Heart right ventricle (tissue), 16 donors: Measurements from ENCODE around the gene PCAT6. TPM values are rescaled to one million over a fixed set of nuclear protein-coding genes. Genes with fewer than 3 reads are reported as not detected.

ENCODE experiments used
- ATAC-seq, 8 donors: fragments of 200-7000 bp; cut with Tn5 transposase; one replicate each; pipeline ENCODE4 v1.9.1; 2020; ENCODE audit warnings: mild to moderate bottlenecking in 8 of 8, moderate library complexity in 8 of 8, moderate number of reproducible peaks in 1 of 8
- DNase-seq, 2 donors: peaks; one replicate each; pipeline ENCODE4 v3.0.0-alpha.2; 2020
- H3K27ac ChIP-seq, 10 donors: fragments of 200-600 bp; sonication (generic) in 2 of 10; one replicate each; pipeline versions ENCODE4 v1.5.0 to v1.8.0; 2020 to 2022; ENCODE audit warnings: mild to moderate bottlenecking in 3 of 10
- H3K27me3 ChIP-seq, 7 donors: fragments of 200-600 bp; one replicate each; pipeline ENCODE4 v1.8.0; 2021 to 2022; ENCODE audit warnings: mild to moderate bottlenecking in 2 of 7
- H3K36me3 ChIP-seq, 9 donors: fragments of 200-600 bp; sonication (generic) in 1 of 9; one replicate each; pipeline versions ENCODE4 v1.5.0 to v1.8.0; 2020 to 2022; ENCODE audit warnings: mild to moderate bottlenecking in 2 of 9
- H3K4me1 ChIP-seq, 9 donors: fragments of 200-600 bp; sonication (generic) in 1 of 9; one replicate each; pipeline versions ENCODE4 v1.5.0 to v1.8.0; 2020 to 2022; ENCODE audit warnings: mild to moderate bottlenecking in 4 of 9
- H3K4me3 ChIP-seq, 10 donors: fragments of 200-600 bp; sonication (generic) in 2 of 10; one replicate each; pipeline versions ENCODE4 v1.5.0 to v1.8.0; 2020 to 2022; ENCODE audit warnings: mild to moderate bottlenecking in 7 of 10, moderate library complexity in 2 of 10
- H3K9me3 ChIP-seq, 11 donors: fragments of 200-600 bp in 10 of 11; sonication (generic) in 2 of 11; one replicate each; pipeline versions ENCODE4 v1.5.0 to v1.8.0; 2013 to 2022; ENCODE audit warnings: mild to moderate bottlenecking in 2 of 11, control low read depth in 1 of 11, moderate library complexity in 1 of 11
- CTCF ChIP-seq, 9 donors: fragments of 200-600 bp; sonication (generic) in 2 of 9; IDR thresholded peaks; one replicate each; pipeline versions ENCODE4 v1.5.0 to v1.8.0; 2021 to 2022; ENCODE audit warnings: antibody characterized with exemption in 9 of 9, mild to moderate bottlenecking in 5 of 9, moderate library complexity in 1 of 9
- WGBS, 2 donors: extraction: QIAGEN DNeasy Blood & Tissue Kit; methylation state at CpG; one replicate each; pipeline ENCODE4 v1.1.7; 2013; ENCODE audit warnings: inconsistent platforms in 1 of 2; 5-methylcytosine and 5-hydroxymethylcytosine counted together
- intact Hi-C, 10 donors: fragments of 100-400 bp; cut with DNase I; formaldehyde crosslinking; loops; one replicate each; pipeline versions ENCODE4 v1.11.1 to v1.14.2; 2022
- polyA plus RNA-seq, 2 donors: library from polyadenylated mRNA; stranded (reverse); fragments of 200-250 nt; gene quantifications; one replicate each; pipeline ENCODE4 v1.2.3, GENCODE V29; 2013
- total RNA-seq, 10 donors: library from RNA; stranded (reverse); fragmentation: NEBNext Ultra II Directional in 3 of 10; extraction: Animal tissue kit (Norgen Biotek cat#: 25700) in 3 of 10; gene quantifications; one replicate each; pipeline versions ENCODE4 v1.2.1 to v1.2.4, GENCODE V29; 2021 to 2023
- donor health status: Arrhythmogenic right ventricular cardiomyopathy.
- donor health status: ischemic (EF 13 %, LVEDD 7.1; RV severe dilation, severe dysfunction).
- donor health status: healthy with polysubstance abuse.
- donor health status: DM: no; HTN: yes; CAD: no.
- donor health status: DM: no; HTN: no; CAD: no.
- donor health status: ischemic (EF 25% LVEDD 6.9; RV normal size, moderate dysfunction).
- donor health status: ischemic (EF 25% LVEDD 5.7; RV mildly dilated, moderate dysfunction).
- donor health status: healthy.
- donor health status: DM: yes; HTN: yes; CAD: no.
- donor health status: Ischemic cardiomyopathy.
- donor health status: ischemic (EF 35%, LVEDD 5.7; RV mildly dilated, moderate dysfunction).
- donor health status: nonischemic (EF 11% LVEDD 7.7; RV severe dilation, severe dysfunction).
- donor health status: DM: yes; HTN: yes; CAD: no.
- donor health status: PGD.
- donor health status: ischemic (EF 29% LVEDD 5.4; RV normal size, mild dysfunction).
- donor health status: nonischemic (EF 23%, LVEDD 6.1; RV moderate dilation, normal function).

PCAT6 gene
- total and polyA plus RNA-seq, 12 donors: 0.41 to 2.3 (median 0.81) TPM; not detected in 1

GRCh38 chr1:202807451-202807925, 3.3 kb upstream of the PCAT6 start:
- Histone ChIP-seq H3K4me3 (peak overlapping the region; percentile 56 to 99 (median 86)), H3K27ac (peak overlapping the region in 9 of 10 donors; percentile 46 to 91 (median 83)), H3K36me3 (no peaks in the 10 kb centered on the region), H3K9me3 (no peaks in the 10 kb centered on the region), H3K4me1 (peaks cover 4 to 63% (median 37%) of the 10 kb centered on the region in 9 donors), H3K27me3 (no peaks in the 10 kb centered on the region)
- 1% methylated on average over 33 to 45 of the region's 45 CpGs for WGBS, 2 donors
- ATAC-seq: peak in 4 of 8 donors; percentile 15 to 32 (median 18)
- intact Hi-C loops: loop anchor here in 2 of 10 donors (5.0 to 10.0 kb wide), 3 partner anchors 80 to 1037 kb away; partner anchors contain the start of genes PPP1R12B (in 1 of the 2) and RABIF (in 1 of the 2)
- TF ChIP-seq CTCF (IDR thresholded peaks at IDR 0.05): no peak
- DNase-seq: peak; percentile 18 to 22

- peaks cover 4 to 57% (median 37%) of the 10 kb centered on the region in 9 donors for H3K4me1 ChIP-seq
- intact Hi-C loops: loop anchor here in 2 of 10 donors (5.0 to 10.0 kb wide), 3 partner anchors 79 to 1037 kb away; partner anchors contain the start of genes PPP1R12B (in 1 of the 2) and RABIF (in 1 of the 2)
- no peaks in the 10 kb centered on the region for H3K27me3 ChIP-seq
Observed at GRCh38 chr1:202807926-202808757, 2.6 kb upstream of the PCAT6 start, which contains the start of gene KDM5B. Gene KDM5B, minus strand, starts transcription at chr1:202808421. Its CDS starts 116 bp downstream, at chr1:202808305.

GRCh38 chr1:202809597-202810159, 1.1 kb upstream of the PCAT6 start:
- DNase-seq (no peak), ATAC-seq (no peak)
- Histone ChIP-seq H3K27ac (peak overlapping the region in 4 of 10 donors; percentile 86 to 93 (median 86)), H3K4me3 (peak overlapping the region in 8 of 10 donors; percentile 53 to 86 (median 78)), H3K9me3 (no peaks in the 10 kb centered on the region), H3K27me3 (no peaks in the 10 kb centered on the region), H3K4me1 (peaks cover 4 to 52% (median 37%) of the 10 kb centered on the region in 9 donors), H3K36me3 (no peaks in the 10 kb centered on the region)
- intact Hi-C loops: loop anchor here in 4 of 10 donors (2.0 to 10.0 kb wide), 4 partner anchors 78 to 1035 kb away; partner anchors contain the start of genes RABIF (in 3 of the 4) and PPP1R12B (in 1 of the 4)
- 55 to 66% methylated on average over 15 of the region's 15 CpGs for WGBS, 2 donors
- TF ChIP-seq CTCF (IDR thresholded peaks at IDR 0.05): no peak

More at GRCh38 chr1:202807926-202808757, 2.6 kb upstream of the PCAT6 start, which contains the start of gene KDM5B:
- Histone ChIP-seq H3K36me3 (no peaks in the 10 kb centered on the region), H3K9me3 (no peaks in the 10 kb centered on the region), H3K27ac (peak within 1 kb of the TSS in 9 of 10 donors; percentile 46 to 91 (median 83)), H3K4me3 (peak within 1 kb of the TSS; percentile 56 to 99 (median 86))
- ATAC-seq (peak; percentile 25 to 49 (median 39)), DNase-seq (peak; percentile 68 to 76)
- WGBS, 2 donors: 0 to 1% methylated on average over 82 to 84 of the region's 84 CpGs
- no peak for TF ChIP-seq CTCF (IDR thresholded peaks at IDR 0.05)

- peak overlapping the region; percentile 48 to 86 (median 76) for H3K4me3 ChIP-seq
- no peaks in the 10 kb centered on the region for H3K36me3 ChIP-seq
- no peak for ATAC-seq
- WGBS, 2 donors: 5 to 7% methylated on average over 13 of the region's 13 CpGs
- intact Hi-C loops: loop anchor here in 2 of 10 donors (2.0 to 5.0 kb wide), 2 partner anchors 77 to 79 kb away; partner anchors contain the start of gene RABIF (in 2 of the 2)
- no peak for TF ChIP-seq CTCF (IDR thresholded peaks at IDR 0.05)
- no peak for DNase-seq
- H3K27me3 ChIP-seq: no peaks in the 10 kb centered on the region
- peak overlapping the region; percentile 11 to 93 (median 81) for H3K27ac ChIP-seq
- H3K9me3 ChIP-seq: no peaks in the 10 kb centered on the region
- H3K4me1 ChIP-seq: peaks cover 4 to 48% (median 37%) of the 10 kb centered on the region in 9 donors
Observed at GRCh38 chr1:202810193-202810614, 550 bp upstream of the PCAT6 start.
